KMS-11 (cell line): ENCODE data around the gene SPTB.

Source experiments
- H2AFZ ChIP-seq: fragments of 200-600 bp; sonication (generic); 2 replicates; pipeline ENCODE4 v1.6.1; 2016; ENCODE audit warnings: antibody characterized with exemption, mixed run types, low read depth
- H3K27ac ChIP-seq: fragments of 200-600 bp; sonication (generic); 2 replicates; pipeline ENCODE4 v1.6.1; 2016; ENCODE audit warnings: mild to moderate bottlenecking, mixed run types
- H3K27me3 ChIP-seq: fragments of 200-600 bp; sonication (generic); 2 replicates; pipeline ENCODE4 v1.6.1; 2017; ENCODE audit warnings: mild to moderate bottlenecking, low read depth, mixed run types, moderate library complexity; ENCODE audit not compliant: insufficient read depth
- H3K36me3 ChIP-seq: fragments of 200-600 bp; sonication (generic); 2 replicates; pipeline ENCODE4 v1.6.1; 2017; ENCODE audit warnings: mild to moderate bottlenecking, mixed run types; ENCODE audit not compliant: insufficient read depth
- H3K4me1 ChIP-seq: fragments of 200-600 bp; sonication (generic); 2 replicates; pipeline ENCODE4 v1.6.1; 2016; ENCODE audit warnings: mild to moderate bottlenecking, low read depth, mixed run types; ENCODE audit not compliant: poor library complexity, severe bottlenecking
- H3K4me2 ChIP-seq: fragments of 200-600 bp; sonication (generic); 2 replicates; pipeline ENCODE4 v1.7.0; 2016; ENCODE audit warnings: mild to moderate bottlenecking, mixed run types
- H3K4me3 ChIP-seq: fragments of 200-600 bp; sonication (generic); IDR thresholded peaks from 2 replicates; pipeline ENCODE4 v1.6.1; 2017; ENCODE audit warnings: low read depth, low read length, mixed read lengths; ENCODE audit not compliant: insufficient read depth
- H3K79me2 ChIP-seq: fragments of 200-600 bp; sonication (generic); 2 replicates; pipeline ENCODE4 v1.6.1; 2016; ENCODE audit warnings: low read depth, mixed run types; ENCODE audit not compliant: insufficient read depth
- H3K9ac ChIP-seq: fragments of 200-600 bp; sonication (generic); 2 replicates; pipeline ENCODE4 v1.6.1; 2016; ENCODE audit warnings: mild to moderate bottlenecking, mixed run types
- H4K20me1 ChIP-seq: fragments of 200-600 bp; sonication (generic); 2 replicates; pipeline ENCODE4 v1.6.1; 2016; ENCODE audit warnings: mild to moderate bottlenecking, mixed run types; ENCODE audit not compliant: insufficient read depth
- CTCF ChIP-seq: fragments of 200-600 bp; sonication (generic); conservative IDR thresholded peaks from 2 replicates; pipeline ENCODE4 v1.6.1; 2017; ENCODE audit warnings: low read depth, mild to moderate bottlenecking, antibody characterized with exemption, low read length, moderate library complexity, mixed read lengths

Gene SPTB

GRCh38 chr14:64919215-64919614 lies 39.5 kb upstream of the SPTB start:
- no peaks in the 10 kb centered on the region for H3K36me3 ChIP-seq
- no peak for TF ChIP-seq CTCF
- H3K4me3 ChIP-seq, result no peak overlapping the region
- H4K20me1 ChIP-seq, result no peaks in the 10 kb centered on the region
- H3K79me2 ChIP-seq, result peaks cover 35% of the 10 kb centered on the region
- H3K27ac ChIP-seq, result no peak overlapping the region
- peaks cover 11% of the 10 kb centered on the region for H3K4me1 ChIP-seq
- no peak overlapping the region for H2AFZ ChIP-seq
- no peak overlapping the region for H3K9ac ChIP-seq
- H3K27me3 ChIP-seq, result no peaks in the 10 kb centered on the region
- H3K4me2 ChIP-seq, result no peak overlapping the region

- H2AFZ ChIP-seq, result no peak overlapping the region
- no peaks in the 10 kb centered on the region for H3K27me3 ChIP-seq
- no peak overlapping the region for H3K4me3 ChIP-seq
- TF ChIP-seq CTCF, result no peak
- H3K4me1 ChIP-seq, result peaks cover 15% of the 10 kb centered on the region
- H3K4me2 ChIP-seq, result no peak overlapping the region
- no peaks in the 10 kb centered on the region for H3K36me3 ChIP-seq
- no peak overlapping the region for H3K9ac ChIP-seq
- no peak overlapping the region for H3K27ac ChIP-seq
- H4K20me1 ChIP-seq, result no peaks in the 10 kb centered on the region
- H3K79me2 ChIP-seq, result peaks cover 35% of the 10 kb centered on the region
Measured at GRCh38 chr14:64918216-64918615, 38.5 kb upstream of the SPTB start.

- Histone ChIP-seq H3K4me1 (peaks cover 38% of the 10 kb centered on the region), H2AFZ (no peak overlapping the region), H3K27ac (no peak overlapping the region), H3K79me2 (peaks cover 35% of the 10 kb centered on the region), H3K4me2 (peak overlapping the region; percentile 84; the same call in 1 of the 2 replicates), H3K4me3 (no peak overlapping the region), H4K20me1 (no peaks in the 10 kb centered on the region), H3K36me3 (no peaks in the 10 kb centered on the region), H3K9ac (no peak overlapping the region), H3K27me3 (no peaks in the 10 kb centered on the region)
- TF ChIP-seq CTCF, result no peak
Measured at GRCh38 chr14:64915797-64916196, 36.1 kb upstream of the SPTB start.

GRCh38 chr14:64915029-64915424 lies 35.3 kb upstream of the SPTB start:
- H3K79me2 ChIP-seq, result peaks cover 35% of the 10 kb centered on the region
- no peak overlapping the region for H2AFZ ChIP-seq
- peak overlapping the region; percentile 85 for H3K27ac ChIP-seq

More at GRCh38 chr14:64915029-64915424, 35.3 kb upstream of the SPTB start:
- H3K4me3 ChIP-seq, result no peak overlapping the region
- no peaks in the 10 kb centered on the region for H3K27me3 ChIP-seq
- H3K4me2 ChIP-seq, result peak overlapping the region; percentile 84
- no peaks in the 10 kb centered on the region for H3K36me3 ChIP-seq
- H4K20me1 ChIP-seq, result no peaks in the 10 kb centered on the region
- no peak for TF ChIP-seq CTCF
- H3K9ac ChIP-seq, result peak overlapping the region; percentile 94
- H3K4me1 ChIP-seq, result peaks cover 39% of the 10 kb centered on the region
